Uterus (tissue), 2 donors: Measurements from ENCODE around the gene ANKRD39.

ENCODE experiments used
- CTCF ChIP-seq, 4 experiments: fragments of 200-600 bp in 2 of 4; fragments of 450-650 bp in 2 of 4; sonication (generic) in 2 of 4; IDR thresholded peaks; one replicate each; pipeline ENCODE4 v1.5.1; 2016 to 2019; ENCODE audit warnings: antibody characterized with exemption in 4 of 4, mild to moderate bottlenecking in 2 of 4, moderate library complexity in 1 of 4
- POLR2A ChIP-seq, 2 donors: fragments of 450-650 bp; IDR thresholded peaks; one replicate each; pipeline ENCODE4 v1.6.1; 2016; ENCODE audit warnings: antibody characterized with exemption in 2 of 2, mild to moderate bottlenecking in 1 of 2, moderate library complexity in 1 of 2

GRCh38 chr2:96881349-96882195, 23.8 kb upstream of the ANKRD39 start:
- TF ChIP-seq CTCF (IDR thresholded peaks at IDR 0.05) (no peak), POLR2A (IDR thresholded peaks at IDR 0.05) (no peak)
